Measurements from ENCODE around the gene RSPH3. TPM values are rescaled to one million over a fixed set of nuclear protein-coding genes. Genes with fewer than 3 reads are reported as not detected.
"Not testable (repeated sequence)": the region's sequence is repeated elsewhere in the genome, so short reads cannot be mapped to it uniquely, and the experiment has no call there.

Gene RSPH3
- total RNA-seq, 1 donor from 2014 or later, result 5.5 TPM

DNA sequence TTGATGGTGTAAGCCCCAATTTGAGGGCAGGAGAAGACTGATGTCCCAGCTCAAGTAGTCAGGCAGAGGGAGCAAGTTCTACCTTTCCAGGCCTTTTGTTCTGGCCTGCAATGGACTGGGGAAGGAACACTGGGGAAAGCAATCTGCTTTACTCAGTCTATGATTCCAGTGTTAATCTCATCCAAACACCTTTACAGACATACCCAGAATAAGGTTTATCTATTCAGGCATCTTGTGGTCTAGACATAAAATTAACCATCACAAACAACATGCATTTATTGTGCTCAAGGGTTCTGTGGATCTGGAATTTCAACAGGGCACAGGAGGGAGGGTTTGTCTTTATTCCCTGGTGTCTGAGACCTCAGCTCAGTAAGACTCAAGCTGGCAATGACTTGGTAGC is 14.4 kb upstream of the RSPH3 start:
- Histone ChIP-seq H3K36me3 (ENCODE audit: control insufficient read depth, insufficient read depth, low read length) (no peaks in the 10 kb centered on the region), H3K4me3 (ENCODE audit: low read depth, low read length) (no peak overlapping the region), H3K27me3 (ENCODE audit: control insufficient read depth, insufficient read depth, low read length) (no peaks in the 10 kb centered on the region)
- TF ChIP-seq, protein P1, sequence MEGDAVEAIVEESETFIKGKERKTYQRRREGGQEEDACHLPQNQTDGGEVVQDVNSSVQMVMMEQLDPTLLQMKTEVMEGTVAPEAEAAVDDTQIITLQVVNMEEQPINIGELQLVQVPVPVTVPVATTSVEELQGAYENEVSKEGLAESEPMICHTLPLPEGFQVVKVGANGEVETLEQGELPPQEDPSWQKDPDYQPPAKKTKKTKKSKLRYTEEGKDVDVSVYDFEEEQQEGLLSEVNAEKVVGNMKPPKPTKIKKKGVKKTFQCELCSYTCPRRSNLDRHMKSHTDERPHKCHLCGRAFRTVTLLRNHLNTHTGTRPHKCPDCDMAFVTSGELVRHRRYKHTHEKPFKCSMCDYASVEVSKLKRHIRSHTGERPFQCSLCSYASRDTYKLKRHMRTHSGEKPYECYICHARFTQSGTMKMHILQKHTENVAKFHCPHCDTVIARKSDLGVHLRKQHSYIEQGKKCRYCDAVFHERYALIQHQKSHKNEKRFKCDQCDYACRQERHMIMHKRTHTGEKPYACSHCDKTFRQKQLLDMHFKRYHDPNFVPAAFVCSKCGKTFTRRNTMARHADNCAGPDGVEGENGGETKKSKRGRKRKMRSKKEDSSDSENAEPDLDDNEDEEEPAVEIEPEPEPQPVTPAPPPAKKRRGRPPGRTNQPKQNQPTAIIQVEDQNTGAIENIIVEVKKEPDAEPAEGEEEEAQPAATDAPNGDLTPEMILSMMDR (IDR thresholded peaks at IDR 0.05; ENCODE audit: insufficient read depth, low read length, severe bottlenecking), result no peak
- DNase-seq (ENCODE audit: low read depth) (no peak), FAIRE-seq (no peak)

DNA sequence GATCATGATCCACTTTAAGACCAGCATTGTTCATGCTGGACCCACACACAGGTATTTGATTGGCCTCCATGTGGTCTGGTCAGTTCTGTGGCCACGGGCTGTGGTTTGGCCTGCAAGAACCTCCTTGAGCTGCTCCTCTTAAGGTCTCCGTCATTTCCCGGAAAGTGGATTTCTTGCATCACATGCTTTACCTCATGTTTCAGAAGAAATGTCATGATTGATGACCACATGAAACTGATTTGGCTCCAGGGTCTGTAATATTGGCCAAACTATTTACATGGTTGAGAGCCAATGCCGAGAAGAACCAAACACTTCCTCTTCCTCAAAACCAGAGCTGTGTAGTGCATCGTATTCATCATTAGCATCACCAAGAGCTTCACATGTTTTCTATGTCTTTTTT is 13.2 kb upstream of the RSPH3 start:
- TF ChIP-seq, protein P1 (IDR thresholded peaks at IDR 0.05; ENCODE audit: insufficient read depth, low read length, severe bottlenecking), result no peak
- H3K4me3 ChIP-seq (ENCODE audit: low read depth, low read length), result no peak overlapping the region
- DNase-seq (ENCODE audit: low read depth) (no peak), FAIRE-seq (no peak)
- H3K36me3 ChIP-seq (ENCODE audit: control insufficient read depth, insufficient read depth, low read length), result no peaks in the 10 kb centered on the region
- H3K27me3 ChIP-seq (ENCODE audit: control insufficient read depth, insufficient read depth, low read length), result no peaks in the 10 kb centered on the region

DNA sequence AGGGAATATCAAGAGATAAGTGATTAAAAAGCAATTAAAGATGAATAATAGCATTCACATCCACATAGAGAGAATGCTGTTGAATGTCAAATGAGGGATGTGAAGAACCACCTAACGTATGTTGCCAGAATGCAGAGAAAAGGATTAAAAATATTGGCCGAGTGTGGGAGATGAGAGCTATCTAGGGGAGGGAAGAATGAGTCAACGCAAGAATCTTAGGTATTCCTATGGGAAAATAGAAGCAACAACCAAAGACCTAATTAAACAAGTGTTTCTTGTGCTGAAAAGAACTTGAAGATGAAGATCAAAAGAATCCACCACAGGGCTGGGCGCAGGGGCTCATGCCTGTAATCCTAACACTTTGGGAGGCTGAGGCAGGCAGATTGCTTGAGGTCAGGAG is 12.2 kb upstream of the RSPH3 start:
- H3K27me3 ChIP-seq (ENCODE audit: control insufficient read depth, insufficient read depth, low read length), result no peaks in the 10 kb centered on the region
- FAIRE-seq, result no peak

DNA sequence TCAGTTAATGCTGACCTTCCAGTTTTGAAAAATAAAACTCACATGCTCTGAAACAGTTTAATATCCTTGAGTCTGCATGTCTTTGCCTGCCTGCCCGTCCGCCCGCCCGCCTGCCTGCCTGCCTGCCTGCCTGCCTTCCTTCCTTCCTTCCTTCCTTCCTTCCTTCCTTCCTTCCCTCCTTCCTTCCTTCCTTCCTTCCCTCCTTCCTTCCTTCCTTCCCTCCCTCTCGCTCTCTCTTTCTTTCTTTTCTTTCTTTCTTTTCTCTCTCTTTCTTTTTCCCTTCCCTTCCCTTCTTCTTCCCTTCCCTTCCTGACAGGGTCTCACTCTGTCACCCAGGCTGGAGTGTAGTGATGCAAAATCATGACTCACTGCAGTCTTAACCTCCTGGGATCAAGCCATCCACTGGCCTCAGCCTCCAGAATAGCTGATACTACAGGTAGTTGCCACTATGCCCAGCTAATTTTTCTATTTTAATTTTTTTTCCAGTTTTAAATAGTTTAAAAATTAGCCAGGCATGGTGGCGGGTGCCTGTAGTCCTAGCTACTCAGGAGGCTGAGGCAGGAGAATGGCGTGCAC is 10.1 kb upstream of the RSPH3 start:
- not testable (repeated sequence) for H3K36me3 ChIP-seq (ENCODE audit: control insufficient read depth, insufficient read depth, low read length); H3K27me3 ChIP-seq (ENCODE audit: control insufficient read depth, insufficient read depth, low read length); FAIRE-seq; H3K4me3 ChIP-seq (ENCODE audit: low read depth, low read length)
- DNase-seq (ENCODE audit: low read depth), result peak; percentile 48

More for the DNA sequence above, 12.2 kb upstream of the RSPH3 start:
- no peaks in the 10 kb centered on the region for H3K36me3 ChIP-seq (ENCODE audit: control insufficient read depth, insufficient read depth, low read length)
- no peak for DNase-seq (ENCODE audit: low read depth)
- TF ChIP-seq, protein P1 (IDR thresholded peaks at IDR 0.05; ENCODE audit: insufficient read depth, low read length, severe bottlenecking), result no peak
- H3K4me3 ChIP-seq (ENCODE audit: low read depth, low read length), result no peak overlapping the region

GRCh38 chr6:159008656-159009288 is 8.8 kb upstream of the RSPH3 start:
- FAIRE-seq, result no peak
- Histone ChIP-seq H3K36me3 (ENCODE audit: control insufficient read depth, insufficient read depth, low read length) (no peaks in the 10 kb centered on the region), H3K4me3 (ENCODE audit: low read depth, low read length) (no peak overlapping the region), H3K27me3 (ENCODE audit: control insufficient read depth, insufficient read depth, low read length) (no peaks in the 10 kb centered on the region)
- TF ChIP-seq, protein P1 (IDR thresholded peaks at IDR 0.05; ENCODE audit: insufficient read depth, low read length, severe bottlenecking), result peak; percentile 26
- peak; percentile 62 for DNase-seq (ENCODE audit: low read depth)

GRCh38 chr6:159007510-159007909 is 7.5 kb upstream of the RSPH3 start:
- Histone ChIP-seq H3K4me3 (ENCODE audit: low read depth, low read length) (no peak overlapping the region), H3K36me3 (ENCODE audit: control insufficient read depth, insufficient read depth, low read length) (no peaks in the 10 kb centered on the region), H3K27me3 (ENCODE audit: control insufficient read depth, insufficient read depth, low read length) (no peaks in the 10 kb centered on the region)
- no peak for DNase-seq (ENCODE audit: low read depth)
- TF ChIP-seq, protein P1 (IDR thresholded peaks at IDR 0.05; ENCODE audit: insufficient read depth, low read length, severe bottlenecking), result no peak
- no peak for FAIRE-seq
